Hepatocyte (in vitro differentiated cells): Measurements from ENCODE around the gene ZNF598. TPM values are rescaled to one million over a fixed set of nuclear protein-coding genes. Genes with fewer than 3 reads are reported as not detected.
A peak's percentile ranks its signal among the peaks of the same experiment; 100 is the strongest.

ENCODE experiments used
- DNase-seq: peaks from one replicate; pipeline ENCODE4 v3.0.0-alpha.2; 2016; ENCODE audit warnings: low spot score
- H2AFZ ChIP-seq: fragments of 200-600 bp; sonication (generic); 2 replicates; pipeline ENCODE4 v1.6.0; 2016; ENCODE audit warnings: antibody characterized with exemption, mild to moderate bottlenecking
- H3K27ac ChIP-seq: fragments of 200-600 bp; sonication (generic); 2 replicates; pipeline ENCODE4 v1.5.1; 2016; ENCODE audit warnings: mild to moderate bottlenecking
- H3K27me3 ChIP-seq: fragments of 200-600 bp; sonication (generic); 2 replicates; pipeline ENCODE4 v1.6.1; 2016
- H3K36me3 ChIP-seq: fragments of 200-600 bp; sonication (generic); replicated peaks from 2 replicates; pipeline ENCODE4 v1.5.1; 2016; ENCODE audit warnings: low read depth; ENCODE audit not compliant: insufficient read depth
- H3K4me1 ChIP-seq: fragments of 200-600 bp; sonication (generic); 2 replicates; pipeline ENCODE4 v1.5.1; 2016; ENCODE audit warnings: mild to moderate bottlenecking, moderate library complexity; ENCODE audit not compliant: insufficient read depth
- H3K4me2 ChIP-seq: fragments of 200-600 bp; sonication (generic); 2 replicates; pipeline ENCODE4 v1.6.0; 2016
- H3K4me3 ChIP-seq: fragments of 200-600 bp; sonication (generic); 2 replicates; pipeline ENCODE4 v1.5.1; 2016; ENCODE audit warnings: mild to moderate bottlenecking
- H3K79me2 ChIP-seq: fragments of 200-600 bp; sonication (generic); 2 replicates; pipeline ENCODE4 v1.6.0; 2017; ENCODE audit warnings: mild to moderate bottlenecking
- H3K9me2 ChIP-seq: fragments of 200-600 bp; sonication (generic); replicated peaks from 2 replicates; pipeline ENCODE4 v1.6.0; 2017; ENCODE audit warnings: mild to moderate bottlenecking; ENCODE audit not compliant: insufficient read depth
- H3K9me3 ChIP-seq: fragments of 200-600 bp; sonication (generic); 2 replicates; pipeline ENCODE4 v1.5.1; 2016; ENCODE audit warnings: low read depth, mild to moderate bottlenecking
- H4K20me1 ChIP-seq: fragments of 200-600 bp; sonication (generic); 2 replicates; pipeline ENCODE4 v1.6.0; 2016; ENCODE audit warnings: mild to moderate bottlenecking; ENCODE audit not compliant: insufficient read depth, poor library complexity, severe bottlenecking
- EZH2 ChIP-seq: fragments of 200-600 bp; sonication (generic); IDR thresholded peaks from 2 replicates; pipeline ENCODE4 v1.6.1; 2016; ENCODE audit warnings: antibody characterized with exemption, mild to moderate bottlenecking, borderline replicate concordance
- EZH2phosphoT487 ChIP-seq: fragments of 200-600 bp; sonication (generic); IDR thresholded peaks from one replicate; pipeline ENCODE4 v1.6.1; 2018; ENCODE audit warnings: antibody characterized with exemption, mild to moderate bottlenecking, low read depth, moderate library complexity; ENCODE audit not compliant: unreplicated experiment, severe bottlenecking
- WGBS: methylation state at CpG from one replicate; pipeline ENCODE4 v1.1.6; 2016; ENCODE audit warnings: low lambda C conversion rate; ENCODE audit errors: missing lambda C conversion rate; 5-methylcytosine and 5-hydroxymethylcytosine counted together
- polyA plus RNA-seq: library from polyadenylated mRNA; unstranded; fragments of >200 nt; fragmentation: Nextera tagmentation; extraction: Ambion mirVana; gene quantifications from 2 replicates; pipeline ENCODE4 v1.2.1, GENCODE V29; 2016
- total RNA-seq: library from RNA; depleted of rRNA; stranded (reverse); fragments of >200 nt; gene quantifications from 2 replicates; pipeline ENCODE4 v1.2.3, GENCODE V29; 2014
- TF ChIP-seq, protein P1 (sequence below): fragments of 200-600 bp; sonication (generic); IDR thresholded peaks from 2 replicates; pipeline ENCODE4 v1.5.1; 2016; ENCODE audit warnings: antibody characterized with exemption, mild to moderate bottlenecking; ENCODE audit not compliant: poor library complexity

ZNF598 gene
- total and polyA plus RNA-seq, 2 experiments from 2014 or later, result 22.8 to 29.5 TPM

DNA sequence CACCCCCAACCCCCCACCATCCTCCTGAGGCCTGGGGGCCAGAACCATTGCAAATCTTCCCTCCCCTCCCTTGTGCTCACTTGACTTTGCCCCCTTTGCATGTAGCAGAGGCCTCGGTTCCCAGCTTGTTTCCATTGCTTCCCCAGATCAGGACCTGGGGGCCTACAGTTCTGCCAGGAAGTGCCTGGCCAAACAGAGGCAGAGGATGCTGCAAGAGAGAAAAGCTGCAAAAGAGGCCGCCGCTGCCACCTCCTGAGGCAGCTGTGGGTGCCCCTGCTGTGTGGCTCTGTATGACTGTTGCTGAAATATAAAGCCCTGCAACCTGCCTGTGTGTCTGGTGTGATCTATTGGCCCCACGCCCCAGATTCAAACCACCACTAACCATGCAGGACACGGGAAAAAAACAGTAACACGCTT is 48.0 kb downstream of the ZNF598 start:
- 76% methylated on average over 6 of the region's 6 CpGs for WGBS
- Histone ChIP-seq H3K27me3 (no peaks in the 10 kb centered on the region), H3K36me3 (no peaks in the 10 kb centered on the region), H3K4me3 (no peak overlapping the region), H3K9me3 (no peaks in the 10 kb centered on the region), H3K4me1 (peaks cover 19% of the 10 kb centered on the region), H3K4me2 (peak overlapping the region; percentile 85), H4K20me1 (peaks cover 26% of the 10 kb centered on the region), H2AFZ (no peak overlapping the region), H3K9me2 (no peaks in the 10 kb centered on the region), H3K79me2 (peaks cover 44% of the 10 kb centered on the region), H3K27ac (no peak overlapping the region)
- TF ChIP-seq, protein P1, sequence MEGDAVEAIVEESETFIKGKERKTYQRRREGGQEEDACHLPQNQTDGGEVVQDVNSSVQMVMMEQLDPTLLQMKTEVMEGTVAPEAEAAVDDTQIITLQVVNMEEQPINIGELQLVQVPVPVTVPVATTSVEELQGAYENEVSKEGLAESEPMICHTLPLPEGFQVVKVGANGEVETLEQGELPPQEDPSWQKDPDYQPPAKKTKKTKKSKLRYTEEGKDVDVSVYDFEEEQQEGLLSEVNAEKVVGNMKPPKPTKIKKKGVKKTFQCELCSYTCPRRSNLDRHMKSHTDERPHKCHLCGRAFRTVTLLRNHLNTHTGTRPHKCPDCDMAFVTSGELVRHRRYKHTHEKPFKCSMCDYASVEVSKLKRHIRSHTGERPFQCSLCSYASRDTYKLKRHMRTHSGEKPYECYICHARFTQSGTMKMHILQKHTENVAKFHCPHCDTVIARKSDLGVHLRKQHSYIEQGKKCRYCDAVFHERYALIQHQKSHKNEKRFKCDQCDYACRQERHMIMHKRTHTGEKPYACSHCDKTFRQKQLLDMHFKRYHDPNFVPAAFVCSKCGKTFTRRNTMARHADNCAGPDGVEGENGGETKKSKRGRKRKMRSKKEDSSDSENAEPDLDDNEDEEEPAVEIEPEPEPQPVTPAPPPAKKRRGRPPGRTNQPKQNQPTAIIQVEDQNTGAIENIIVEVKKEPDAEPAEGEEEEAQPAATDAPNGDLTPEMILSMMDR, result no peak
- TF ChIP-seq EZH2phosphoT487 (no peak), EZH2 (no peak)
- no peak for DNase-seq

DNA sequence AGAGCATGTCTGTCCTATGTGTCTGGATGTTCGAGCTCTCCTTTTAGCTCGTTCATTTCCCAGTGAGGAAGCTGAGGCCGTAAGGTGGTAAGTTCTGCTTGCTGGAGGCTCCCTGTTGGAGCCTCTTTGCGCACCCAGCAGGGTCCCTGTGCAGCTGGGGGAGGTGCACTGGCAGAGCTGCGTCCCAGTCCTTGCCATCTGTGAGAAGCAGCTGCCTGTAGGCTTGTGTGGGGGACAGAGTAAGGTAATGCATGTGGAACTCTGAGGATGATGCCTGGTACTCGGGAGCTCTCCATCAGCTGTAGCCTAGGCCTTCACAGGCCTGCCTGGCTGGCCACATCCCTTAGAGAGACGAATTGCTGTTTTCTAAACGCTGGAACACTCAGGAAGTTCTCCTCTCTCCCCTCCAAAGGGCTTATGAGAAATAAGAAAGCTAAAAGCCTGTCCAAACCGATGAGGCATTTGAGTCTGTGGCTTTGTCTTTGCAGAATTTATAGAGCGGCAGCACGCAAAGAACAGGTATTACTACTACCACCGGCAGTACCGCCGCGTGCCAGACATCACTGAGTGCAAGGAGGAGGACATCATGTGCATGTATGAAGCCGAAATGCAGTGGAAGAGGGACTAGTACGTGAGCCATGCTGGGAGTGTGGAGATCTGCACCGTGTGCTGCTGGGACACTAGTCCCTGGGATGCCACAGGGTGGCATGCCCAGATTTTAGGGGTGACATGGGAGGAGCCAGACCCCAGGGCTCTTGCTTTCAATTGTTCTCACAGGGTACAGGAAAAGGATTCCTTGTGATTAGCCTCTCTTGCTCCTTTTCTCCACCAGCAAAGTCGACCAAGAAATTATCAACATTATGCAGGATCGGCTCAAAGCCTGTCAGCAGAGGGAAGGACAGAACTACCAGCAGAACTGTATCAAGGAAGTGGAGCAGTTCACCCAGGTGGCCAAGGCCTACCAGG is 48.7 kb downstream of the ZNF598 start:
- Histone ChIP-seq H2AFZ (no peak overlapping the region), H3K9me3 (no peaks in the 10 kb centered on the region), H3K4me2 (peak overlapping the region; percentile 85), H3K27ac (no peak overlapping the region), H3K9me2 (no peaks in the 10 kb centered on the region), H3K36me3 (no peaks in the 10 kb centered on the region), H3K4me1 (peaks cover 18% of the 10 kb centered on the region), H3K27me3 (no peaks in the 10 kb centered on the region), H3K79me2 (peaks cover 38% of the 10 kb centered on the region), H3K4me3 (no peak overlapping the region), H4K20me1 (peaks cover 26% of the 10 kb centered on the region)
- no peak for DNase-seq
- 62% methylated on average over 20 of the region's 20 CpGs for WGBS
- TF ChIP-seq EZH2phosphoT487, result no peak
- TF ChIP-seq, protein P1, result no peak
- TF ChIP-seq EZH2, result no peak

DNA sequence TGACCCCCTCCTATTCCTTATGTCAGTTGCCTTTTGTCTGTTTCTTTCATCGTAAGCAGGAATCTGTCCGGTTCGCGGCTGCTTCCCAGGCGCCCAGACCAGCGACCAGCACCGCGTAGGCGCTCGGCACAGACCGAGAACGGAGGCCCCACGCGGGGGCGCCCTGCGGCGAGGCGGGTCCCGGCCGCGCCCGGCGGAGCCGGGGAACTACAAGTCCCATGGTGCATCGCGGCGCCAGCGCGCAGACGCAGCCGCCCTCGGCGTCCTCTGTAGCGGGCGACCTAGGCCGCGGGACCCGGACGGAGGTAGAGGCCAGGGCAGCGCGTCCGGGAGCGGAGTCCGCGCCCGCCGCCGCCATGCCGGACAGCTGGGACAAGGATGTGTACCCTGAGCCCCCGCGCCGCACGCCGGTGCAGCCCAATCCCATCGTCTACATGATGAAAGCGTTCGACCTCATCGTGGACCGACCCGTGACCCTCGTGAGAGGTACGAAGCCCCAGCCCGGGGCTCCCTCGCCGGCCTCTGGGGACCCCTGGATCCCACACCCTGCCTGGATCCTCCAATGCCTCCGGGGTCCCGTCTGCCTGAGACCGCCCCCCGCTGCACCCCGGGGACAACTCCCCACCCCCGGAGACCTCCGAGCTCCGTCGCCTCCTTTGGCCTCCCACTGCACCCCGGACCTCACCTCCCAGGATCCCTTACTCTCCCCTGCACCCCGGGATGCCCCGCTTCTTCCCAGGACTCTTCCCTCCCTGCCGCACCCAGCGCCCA is 50.2 kb downstream of the ZNF598 start, which contains the start of gene NDUFB10:
Gene NDUFB10 (plus strand): TSS at position 270 of the 771 bp plus-strand sequence. CDS start 87 bp downstream, at position 357.
- H3K9me3 ChIP-seq, result no peaks in the 10 kb centered on the region
- H2AFZ ChIP-seq, result peak within 1 kb of the TSS; percentile 66
- peaks cover 31% of the 10 kb centered on the region for H3K79me2 ChIP-seq
- H3K27me3 ChIP-seq, result no peaks in the 10 kb centered on the region
- no peak for TF ChIP-seq EZH2phosphoT487
- TF ChIP-seq, protein P1, result peak; percentile 68
- TF ChIP-seq EZH2, result no peak
- H4K20me1 ChIP-seq, result peaks cover 26% of the 10 kb centered on the region
- peak within 1 kb of the TSS; percentile 85 for H3K4me2 ChIP-seq
- H3K36me3 ChIP-seq, result no peaks in the 10 kb centered on the region
- peak within 1 kb of the TSS; percentile 44 for H3K27ac ChIP-seq
- peak within 1 kb of the TSS; percentile 59 for H3K4me3 ChIP-seq
- H3K4me1 ChIP-seq, result peaks cover 14% of the 10 kb centered on the region
- peak; percentile 96 for DNase-seq
- under 1% methylated on average over 61 of the region's 79 CpGs for WGBS
- H3K9me2 ChIP-seq, result no peaks in the 10 kb centered on the region
